ELF-1 (cell line): ENCODE results near the gene EME1.
"Not testable (repeated sequence)": the region's sequence is repeated elsewhere in the genome, so short reads cannot be mapped to it uniquely, and the experiment has no call there.

Experiments
- DNase-seq: peaks from one replicate; pipeline ENCODE4 v3.0.0-alpha.2; 2016; ENCODE audit warnings: low read depth, low spot score

The EME1 gene, protein sequence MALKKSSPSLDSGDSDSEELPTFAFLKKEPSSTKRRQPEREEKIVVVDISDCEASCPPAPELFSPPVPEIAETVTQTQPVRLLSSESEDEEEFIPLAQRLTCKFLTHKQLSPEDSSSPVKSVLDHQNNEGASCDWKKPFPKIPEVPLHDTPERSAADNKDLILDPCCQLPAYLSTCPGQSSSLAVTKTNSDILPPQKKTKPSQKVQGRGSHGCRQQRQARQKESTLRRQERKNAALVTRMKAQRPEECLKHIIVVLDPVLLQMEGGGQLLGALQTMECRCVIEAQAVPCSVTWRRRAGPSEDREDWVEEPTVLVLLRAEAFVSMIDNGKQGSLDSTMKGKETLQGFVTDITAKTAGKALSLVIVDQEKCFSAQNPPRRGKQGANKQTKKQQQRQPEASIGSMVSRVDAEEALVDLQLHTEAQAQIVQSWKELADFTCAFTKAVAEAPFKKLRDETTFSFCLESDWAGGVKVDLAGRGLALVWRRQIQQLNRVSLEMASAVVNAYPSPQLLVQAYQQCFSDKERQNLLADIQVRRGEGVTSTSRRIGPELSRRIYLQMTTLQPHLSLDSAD

DNA sequence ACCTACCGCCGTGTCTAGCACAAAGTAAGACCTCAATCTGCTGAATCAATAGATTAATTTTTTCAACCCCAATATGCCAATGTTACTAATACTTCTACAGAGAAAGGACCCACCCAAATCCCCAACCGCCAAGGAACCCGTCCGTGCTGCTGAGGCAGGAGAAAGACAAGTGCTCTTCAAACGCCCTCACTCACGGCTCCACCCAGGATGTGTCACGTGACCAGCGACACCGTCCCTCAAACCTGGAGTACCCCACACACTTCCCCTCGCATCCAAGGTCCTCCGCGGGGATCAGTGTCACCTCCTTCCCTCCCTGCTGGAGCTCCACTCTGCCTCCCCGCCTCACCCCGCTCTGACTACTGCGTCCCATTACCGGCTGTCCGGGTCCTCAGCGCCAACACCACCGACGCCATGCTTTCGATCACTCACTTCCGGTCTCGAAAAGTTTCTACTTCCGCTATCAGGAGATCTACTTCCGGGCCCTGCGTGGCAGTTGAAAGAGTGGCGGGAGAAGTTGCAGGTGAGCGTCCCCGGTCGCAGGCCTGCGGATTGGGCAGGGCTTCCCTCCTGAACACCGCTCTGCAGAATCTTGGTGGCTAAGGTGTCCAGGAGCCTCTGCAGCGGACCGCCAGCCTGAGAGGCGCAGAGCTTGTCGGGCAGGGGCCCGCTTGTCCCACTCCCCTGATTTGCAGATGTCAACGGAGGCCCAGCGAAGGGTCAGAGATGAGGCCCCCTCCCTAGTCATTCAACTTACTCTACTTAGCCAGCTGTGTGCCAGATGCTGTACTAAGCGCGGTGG lies at the start of gene EME1, which contains the start of gene MRPL27:
TSS of gene EME1 (plus strand) at position 472 of the 799 bp plus-strand sequence. CDS start 1,980 bp downstream, outside the sequence.
TSS of gene MRPL27 (minus strand) at position 427 of the 799 bp plus-strand sequence. CDS start at position 413, 14 bp downstream.
- DNase-seq = peak; percentile 94

DNA sequence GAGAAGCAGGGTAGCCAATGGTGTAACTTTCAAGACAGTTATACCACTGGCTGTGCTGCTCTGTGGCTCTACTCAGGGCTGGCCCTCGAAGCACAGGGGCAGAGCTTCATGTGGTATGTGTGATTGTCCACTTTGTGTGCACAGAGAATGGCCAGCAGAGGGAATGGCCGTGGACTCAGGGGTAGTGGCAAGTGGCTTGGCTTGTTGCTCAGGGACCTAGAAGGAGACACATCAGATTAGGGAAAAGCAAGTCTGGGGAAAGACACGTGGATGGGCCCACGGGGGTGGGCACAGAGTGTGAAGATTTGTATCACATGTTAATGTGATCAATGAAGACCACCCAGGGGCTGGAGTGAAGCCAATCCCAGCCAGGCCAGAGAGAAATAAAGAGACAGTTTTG lies 47.1 kb upstream of the EME1 start:
- DNase-seq = no peak

DNA sequence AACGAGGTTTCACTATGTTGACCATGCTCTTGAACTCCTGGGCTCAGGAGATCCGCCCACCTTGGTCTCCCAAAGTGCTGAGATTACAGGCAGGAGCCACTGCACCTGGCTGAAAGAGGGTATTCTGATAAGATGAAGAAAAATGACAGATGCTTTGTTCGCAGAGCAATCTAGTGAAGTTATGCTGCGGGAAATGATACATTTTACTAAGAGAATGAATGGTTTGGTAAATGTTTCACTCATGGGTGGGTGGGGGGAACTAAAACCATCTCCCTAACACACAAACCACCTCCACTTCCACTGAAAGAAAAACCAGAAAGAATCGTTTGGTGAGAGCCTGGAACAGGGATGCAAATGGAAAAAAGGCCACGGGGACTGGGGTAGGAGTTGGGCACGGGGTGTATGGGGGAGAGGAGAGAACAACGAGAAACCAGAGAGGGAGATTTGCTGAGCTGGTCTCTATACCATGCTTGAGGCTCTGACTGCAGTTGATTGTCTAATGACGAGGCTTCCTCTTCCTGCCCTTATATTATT lies 46.1 kb upstream of the EME1 start:
- DNase-seq = no peak

DNA sequence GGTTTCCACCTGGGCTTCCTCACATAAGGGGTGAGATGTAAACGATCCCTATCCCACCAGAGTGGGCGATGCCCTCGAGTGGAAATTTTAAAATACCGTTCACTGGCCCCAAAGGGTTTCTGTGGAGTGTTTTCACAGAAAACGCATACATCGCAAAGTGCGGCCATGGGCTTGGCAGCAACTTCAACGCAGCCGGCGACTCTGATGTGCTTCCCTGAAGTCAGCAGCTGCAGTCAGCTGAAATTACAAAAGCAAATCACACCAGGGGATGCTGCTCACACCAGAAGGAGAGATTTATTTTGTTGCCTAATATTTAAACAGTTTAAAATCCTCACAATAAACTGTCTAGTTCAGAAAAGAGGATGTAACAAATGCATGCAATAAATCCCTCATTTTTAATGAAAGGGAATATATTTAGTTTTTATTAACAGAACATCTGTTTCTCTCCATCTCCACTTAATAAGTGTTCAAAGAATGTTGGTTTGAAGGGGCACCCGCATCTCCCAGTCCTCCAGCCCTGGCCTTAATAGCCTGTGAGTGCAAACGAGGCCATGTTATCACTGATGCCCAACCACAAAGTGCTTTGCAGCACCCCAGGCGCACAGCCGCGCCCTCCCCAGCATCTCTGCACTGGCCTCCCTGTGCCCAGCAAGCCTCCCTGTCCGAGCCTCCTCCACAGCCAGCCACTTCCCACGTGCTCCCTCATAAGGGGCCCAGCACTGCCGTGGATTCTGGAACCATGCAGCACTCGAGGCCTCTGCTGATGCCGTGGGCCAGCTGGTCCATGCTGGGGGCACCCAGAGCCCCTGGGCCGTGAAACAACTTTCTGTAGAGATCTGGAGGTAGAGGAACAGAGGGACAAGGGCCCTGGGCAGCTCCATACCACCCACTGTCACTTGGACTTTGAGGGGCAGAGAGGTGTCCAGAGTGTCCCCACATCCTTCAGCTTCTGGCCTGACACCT lies 44.4 kb upstream of the EME1 start:
- DNase-seq = no peak

DNA sequence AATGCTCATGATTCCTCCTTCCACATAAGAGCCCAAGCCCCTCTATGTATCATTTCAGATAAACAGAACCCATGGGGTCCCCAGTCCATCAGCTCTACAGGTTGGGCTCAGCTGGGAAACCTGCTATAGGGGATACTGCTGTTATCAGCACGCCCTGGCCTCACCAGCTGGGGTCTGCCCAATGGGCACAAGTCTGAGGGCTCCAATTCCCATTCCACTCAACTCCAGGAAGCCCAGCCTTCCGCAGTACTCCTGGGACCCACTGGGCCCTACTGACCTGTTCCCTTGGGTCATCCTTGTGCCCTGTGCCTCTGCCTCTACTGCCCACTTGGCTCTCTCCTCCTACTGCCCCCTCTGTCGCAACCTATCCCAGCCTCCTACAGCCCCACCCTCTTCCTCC lies 43.3 kb upstream of the EME1 start:
- no peak for DNase-seq

DNA sequence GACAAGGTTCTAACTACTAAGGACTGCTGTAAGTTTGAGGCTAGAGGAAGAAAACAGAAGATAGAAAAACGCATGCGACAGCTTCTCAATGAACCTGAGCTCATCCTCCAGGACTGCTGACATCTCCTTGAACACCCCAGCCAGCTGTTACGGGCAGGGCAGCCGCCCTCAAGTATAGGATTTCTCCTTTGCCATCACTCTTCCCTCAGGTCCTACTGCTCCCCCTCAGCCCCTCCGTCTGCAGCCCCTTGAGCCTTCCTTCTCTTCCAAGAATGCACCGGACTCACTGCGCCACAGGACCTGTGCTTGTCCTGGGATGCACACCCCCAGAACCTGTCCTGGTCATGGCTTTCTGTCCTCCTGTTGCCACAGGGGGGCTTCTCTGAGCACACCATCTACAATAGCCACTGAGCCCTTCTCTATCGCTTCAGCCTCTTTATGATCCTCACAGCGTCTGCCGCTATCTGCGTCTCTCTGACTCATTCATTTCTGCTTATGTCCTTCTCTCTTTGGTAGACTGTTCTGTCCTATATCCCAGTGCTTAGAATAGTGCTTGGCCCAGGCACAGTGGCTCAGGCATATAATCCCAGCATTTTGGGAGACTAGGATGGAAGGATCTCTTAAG lies 42.8 kb upstream of the EME1 start:
- DNase-seq = no peak

- no peak for DNase-seq
Observed at GRCh38 chr17:50331085-50331791, 41.8 kb upstream of the EME1 start.

DNA sequence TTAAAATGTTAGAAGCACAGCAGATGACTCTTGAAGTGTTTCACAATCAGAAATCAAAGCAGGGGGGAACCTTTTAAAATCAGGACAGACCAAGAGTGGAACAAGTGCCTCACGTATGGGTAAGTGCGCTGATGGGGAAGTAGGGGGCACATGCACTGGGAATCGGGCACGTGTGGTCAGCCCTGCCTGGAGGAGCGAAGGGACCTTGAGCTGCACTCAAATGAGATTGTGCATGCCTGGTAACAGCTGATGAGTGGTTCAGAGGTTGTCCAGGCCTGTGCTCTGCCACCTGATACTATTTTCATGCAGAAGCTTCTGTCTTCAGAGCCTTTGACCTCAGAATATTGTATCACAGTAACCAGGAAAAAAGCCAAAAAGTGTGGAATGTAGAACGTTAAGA lies 40.8 kb upstream of the EME1 start:
- no peak for DNase-seq

GRCh38 chr17:50333291-50334057 lies 39.6 kb upstream of the EME1 start:
- not testable (repeated sequence) for DNase-seq

DNA sequence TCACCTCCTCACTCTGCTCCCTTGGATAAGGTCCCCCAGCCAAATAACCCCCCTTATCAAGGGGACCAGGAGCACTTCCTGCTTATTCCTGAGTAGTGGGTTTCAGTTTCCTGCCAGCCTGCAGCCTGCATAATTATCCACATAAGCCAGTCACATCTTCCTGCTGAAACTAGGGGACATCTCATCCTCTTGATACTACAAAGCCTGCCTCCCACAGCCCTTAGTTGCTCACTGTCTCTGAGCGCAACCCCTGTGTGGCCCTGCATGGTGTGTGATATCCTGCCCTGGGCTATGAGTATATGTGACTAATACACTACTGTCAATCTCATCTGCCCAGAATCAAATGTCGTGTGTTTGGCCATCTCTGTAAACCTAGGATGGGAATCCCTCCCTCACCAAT lies 35.1 kb upstream of the EME1 start:
- DNase-seq = no peak

- DNase-seq = no peak
Observed at GRCh38 chr17:50338645-50339044, 34.4 kb upstream of the EME1 start.

- DNase-seq = no peak
Observed at GRCh38 chr17:50339381-50339780, 33.6 kb upstream of the EME1 start.

DNA sequence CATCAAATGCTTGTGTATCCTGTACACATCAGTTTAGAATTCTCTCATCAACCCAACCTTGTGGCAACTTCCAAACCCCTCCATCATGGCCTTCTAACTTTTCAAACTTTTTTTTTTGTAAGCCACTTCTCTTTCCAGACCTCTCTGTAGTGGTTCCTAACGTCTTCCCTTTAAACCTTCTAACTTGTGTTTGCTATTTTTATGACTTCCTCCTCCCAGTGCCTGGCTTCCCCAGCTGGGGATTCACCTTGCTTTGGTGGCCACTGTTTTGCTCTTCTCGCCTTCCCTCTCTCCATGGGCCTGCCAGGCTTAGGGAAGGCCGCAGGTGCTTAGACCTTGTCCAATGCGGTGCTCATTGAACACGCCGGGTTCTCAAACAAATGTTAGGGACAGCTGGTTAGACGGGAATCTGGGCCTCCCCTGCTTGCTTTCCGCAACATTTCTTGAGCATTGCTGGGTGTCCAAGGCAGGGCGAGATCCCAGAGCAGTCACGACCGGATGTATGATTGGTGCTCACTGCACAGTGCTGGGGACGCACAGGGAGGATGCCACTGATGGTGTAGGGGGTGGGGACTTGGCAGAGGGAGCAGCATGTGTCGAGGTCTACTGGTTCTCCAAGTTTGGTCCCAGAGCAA lies 28.2 kb upstream of the EME1 start:
- DNase-seq = no peak

- peak; percentile 67 for DNase-seq
Observed at GRCh38 chr17:50345432-50346312, 27.4 kb upstream of the EME1 start, which contains the start of gene XYLT2. Gene XYLT2 (plus strand): TSS chr17:50346126. CDS start chr17:50346141, 15 bp downstream.

DNA sequence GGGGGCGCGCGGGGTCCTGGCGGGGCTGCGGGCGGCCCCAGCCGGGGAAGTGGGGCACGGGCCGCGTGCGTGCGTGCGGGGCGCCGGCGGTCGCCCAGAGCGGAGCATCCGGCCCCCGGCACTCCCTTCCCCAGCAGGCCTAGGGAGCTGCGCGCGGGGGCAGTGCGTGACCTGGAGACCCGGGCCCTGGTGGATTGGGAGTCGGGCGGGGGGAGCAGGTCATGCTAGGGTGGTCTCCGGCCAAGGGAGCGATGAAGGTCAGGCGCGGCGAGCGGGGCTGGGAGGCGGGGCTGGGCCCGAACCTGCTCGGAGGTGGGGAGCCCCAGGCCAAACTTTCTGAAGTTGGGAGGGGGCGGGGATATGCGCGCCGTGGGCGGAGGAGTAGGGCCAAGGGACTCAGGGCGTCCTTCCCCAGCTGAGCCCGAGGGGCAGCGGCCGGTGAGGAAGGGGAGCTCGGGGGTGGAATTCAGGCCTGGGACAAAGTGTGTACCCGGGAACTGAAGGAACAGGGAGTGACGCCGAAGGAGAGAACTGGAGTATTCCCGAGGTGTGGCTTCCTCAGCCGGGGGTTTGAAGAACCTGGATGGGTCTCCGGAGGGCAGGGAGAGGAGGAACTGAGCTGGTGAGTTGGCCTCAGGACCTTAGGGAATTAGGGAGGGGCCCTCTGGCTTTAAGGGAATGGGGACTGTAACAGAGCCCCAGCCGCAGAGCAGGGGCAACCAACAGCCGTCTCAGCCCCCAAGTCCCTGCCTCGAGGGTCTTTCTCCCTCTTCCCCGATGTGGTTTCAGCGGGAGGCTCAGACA lies 26.5 kb upstream of the EME1 start:
- DNase-seq = peak; percentile 58

DNA sequence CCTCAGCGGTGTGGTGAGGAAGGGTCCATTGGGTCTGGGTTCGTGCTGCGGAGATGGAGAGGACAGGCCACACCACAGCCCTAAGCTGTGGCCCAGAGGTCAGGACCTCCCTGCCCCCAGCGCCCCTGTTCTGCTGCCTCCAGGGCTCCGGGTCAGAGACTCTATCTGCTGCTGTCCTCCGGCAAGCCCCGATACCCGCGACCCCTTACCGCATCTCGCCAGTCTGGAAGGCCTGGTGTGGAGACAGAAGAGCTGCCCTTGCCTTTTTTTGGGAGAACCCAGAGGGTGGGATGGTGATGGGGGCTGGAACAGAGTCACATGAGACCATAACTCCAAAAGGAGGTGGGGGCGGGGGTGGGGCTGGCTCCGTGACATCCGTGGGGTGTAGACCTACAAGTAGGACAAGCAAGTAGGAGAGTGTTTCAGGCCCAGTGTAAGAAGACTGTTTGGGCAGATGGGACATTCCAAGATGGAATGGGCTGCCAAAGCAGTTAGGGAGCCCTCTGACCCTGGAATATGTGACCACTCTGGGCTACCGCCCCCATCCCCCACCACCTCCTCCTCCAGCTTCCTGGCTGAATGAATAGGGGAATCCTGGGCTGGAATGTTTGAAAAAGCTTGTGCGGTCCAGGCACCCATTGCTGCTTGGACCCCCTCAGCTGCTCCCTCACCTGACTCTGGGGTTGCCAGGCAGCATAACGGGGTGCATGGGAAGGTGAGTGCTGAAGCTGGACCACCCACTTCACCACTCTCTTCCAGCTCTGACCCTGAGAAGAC lies 25.7 kb upstream of the EME1 start:
- DNase-seq = no peak
